Neural progenitor cell (in vitro differentiated cells): ENCODE measurements around the gene HMOX1.

Source experiments
- CTCF ChIP-seq: fragments of 200-600 bp; sonication (generic); IDR thresholded peaks from 2 replicates; pipeline ENCODE4 v1.5.1; 2017; ENCODE audit warnings: antibody characterized with exemption, mild to moderate bottlenecking
- EZH2 ChIP-seq: fragments of 200-600 bp; sonication (generic); IDR thresholded peaks from 2 replicates; pipeline ENCODE4 v1.6.1; 2017; ENCODE audit warnings: antibody characterized with exemption, mild to moderate bottlenecking, moderate library complexity

- TF ChIP-seq CTCF (no peak), EZH2 (no peak)
Measured at GRCh38 chr22:35410663-35411034, 29.8 kb downstream of the HMOX1 start.
